GM15510 (cell line): ENCODE measurements around the gene FN1.

Experiments used
- POLR2A ChIP-seq: IDR thresholded peaks from 3 replicates; pipeline ENCODE4 v1.6.1; 2011; ENCODE audit warnings: borderline replicate concordance; ENCODE audit not compliant: insufficient read length; ENCODE audit errors: extremely low read depth

Gene FN1

DNA sequence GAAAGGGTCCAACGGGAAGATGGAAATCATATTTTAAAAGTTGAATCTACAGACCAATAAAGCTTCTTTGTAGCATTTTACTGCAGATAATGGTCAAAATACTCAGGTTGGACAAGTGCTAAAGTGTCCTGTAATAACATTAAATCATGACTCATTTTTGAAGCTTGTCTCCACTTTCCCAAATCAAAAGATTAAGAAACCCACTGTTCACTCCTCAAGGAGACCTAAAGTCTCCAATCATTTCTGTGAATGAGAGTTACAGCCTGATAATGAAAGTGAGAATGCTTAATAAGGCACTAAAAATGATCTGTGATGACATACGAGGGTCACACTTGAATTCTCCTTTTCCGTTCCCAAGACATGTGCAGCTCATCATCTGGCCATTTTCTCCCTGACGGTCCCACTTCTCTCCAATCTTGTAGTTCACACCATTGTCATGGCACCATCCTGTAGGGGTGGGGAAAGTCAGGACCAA lies 70.6 kb downstream of the FN1 start:
- no peak for TF ChIP-seq POLR2A

DNA sequence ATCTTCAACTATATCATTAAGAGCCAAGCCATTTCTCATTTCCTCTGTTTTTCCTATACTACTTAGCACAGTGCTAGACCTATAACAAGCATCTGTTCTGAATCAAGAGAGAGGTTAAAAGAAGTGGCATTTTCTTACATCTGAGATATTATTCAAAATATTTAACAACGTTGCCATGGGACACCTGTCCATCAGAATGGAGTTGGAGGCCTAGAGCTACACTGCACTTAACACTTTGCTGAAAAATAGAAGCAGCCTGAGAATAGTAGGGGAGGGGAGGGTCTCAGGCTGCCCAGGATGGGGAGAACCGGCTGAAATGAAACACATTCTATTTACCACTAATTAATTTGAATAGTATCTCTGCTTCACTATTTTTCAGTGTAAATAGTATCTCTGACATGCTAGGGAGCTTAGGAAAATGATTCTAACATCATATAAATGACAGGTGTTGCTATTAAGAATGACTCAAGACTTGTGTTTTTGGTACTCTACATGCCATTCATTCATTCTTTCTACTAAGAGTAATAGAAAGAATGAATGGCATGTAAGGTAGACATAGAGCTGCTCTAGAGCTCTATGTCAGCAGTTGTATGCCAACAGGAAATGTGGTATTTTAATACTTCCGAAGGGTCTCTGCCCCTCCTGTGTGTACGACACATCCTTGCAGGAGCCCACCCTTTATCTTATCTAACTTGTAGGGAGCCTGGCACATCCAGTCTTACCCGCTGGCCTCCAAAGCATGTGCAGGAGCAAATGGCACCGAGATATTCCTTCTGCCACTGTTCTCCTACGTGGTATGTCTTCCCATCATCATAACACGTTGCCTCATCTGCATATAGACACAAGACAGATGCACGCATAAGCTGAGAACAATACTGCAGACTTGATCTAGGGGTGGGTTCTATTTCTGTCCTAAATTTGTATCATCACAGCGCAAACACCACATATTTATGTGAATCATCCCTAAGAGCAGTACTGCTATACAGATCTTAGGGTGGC lies 71.4 kb downstream of the FN1 start:
- TF ChIP-seq POLR2A, result no peak

GRCh38 chr2:215363461-215364156 lies 72.3 kb downstream of the FN1 start:
- TF ChIP-seq POLR2A, result no peak

DNA sequence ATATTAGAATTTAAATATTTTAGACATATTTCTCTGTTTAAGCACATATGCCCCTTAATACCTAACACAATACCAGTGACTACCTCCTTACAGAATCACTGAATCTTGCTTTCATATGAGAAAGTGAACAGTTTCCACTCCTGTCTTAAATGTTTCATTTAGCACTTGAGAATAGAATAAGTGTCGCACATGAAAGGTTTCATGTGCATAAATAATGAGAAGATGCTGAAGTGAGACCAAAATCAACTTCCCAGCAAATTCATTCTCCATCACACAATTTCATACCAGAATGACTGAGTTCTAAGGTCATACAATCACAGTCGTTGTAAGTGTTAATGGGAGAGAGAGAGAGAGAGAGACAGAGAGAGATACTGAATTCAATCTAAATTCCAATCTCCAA lies 72.8 kb downstream of the FN1 start:
- TF ChIP-seq POLR2A, result no peak

GRCh38 chr2:215362562-215362904 lies 73.3 kb downstream of the FN1 start:
- TF ChIP-seq POLR2A, result no peak

GRCh38 chr2:215361876-215362561 lies 73.8 kb downstream of the FN1 start:
- TF ChIP-seq POLR2A, result no peak

DNA sequence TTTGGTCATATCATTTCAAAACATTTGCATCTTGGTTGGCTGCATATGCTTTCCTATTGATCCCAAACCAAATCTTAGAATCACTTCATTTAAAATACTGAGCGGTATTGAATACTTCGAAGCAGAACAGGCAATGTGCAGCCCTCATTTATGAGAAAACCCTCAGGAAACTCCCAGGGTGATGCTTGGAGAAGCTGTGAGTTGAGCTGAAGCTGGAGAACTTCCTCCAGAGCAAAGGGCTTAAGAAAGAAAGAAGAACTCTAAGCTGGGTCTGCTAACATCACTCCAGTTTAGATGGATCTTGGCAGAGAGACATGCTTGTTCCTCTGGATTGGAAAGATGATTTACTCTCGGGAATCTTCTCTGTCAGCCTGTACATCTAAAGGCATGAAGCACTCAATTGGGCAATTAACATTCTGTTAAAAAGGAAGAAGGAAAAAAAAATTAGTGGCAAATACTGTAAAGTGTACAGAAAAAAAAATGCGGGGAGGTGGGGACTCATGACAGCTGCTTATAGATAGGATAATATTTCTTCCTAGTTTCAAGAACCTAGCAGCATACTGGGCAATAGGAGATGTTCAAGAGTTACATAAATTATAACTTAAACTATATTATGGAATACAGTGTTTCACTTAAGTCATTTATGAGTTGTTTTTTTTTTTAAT lies 74.5 kb downstream of the FN1 start:
- no peak for TF ChIP-seq POLR2A

DNA sequence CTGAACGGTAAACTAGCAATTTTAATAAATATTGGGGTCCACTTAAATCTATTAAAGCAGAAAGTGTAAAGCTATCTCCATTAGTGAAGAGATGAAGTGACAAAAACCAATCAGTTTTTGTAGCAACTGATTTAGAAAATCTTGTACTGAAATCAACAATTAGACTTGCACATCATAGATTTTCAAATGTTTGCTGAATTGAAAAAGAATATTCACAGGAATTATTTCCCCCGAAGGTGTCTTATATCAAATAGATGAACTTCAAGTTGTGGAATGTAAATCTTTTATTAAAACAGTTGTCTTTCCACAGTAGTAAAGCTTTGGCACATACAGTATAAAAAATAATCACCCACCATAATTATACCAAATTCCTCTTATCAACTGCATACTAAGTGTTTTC lies 75.3 kb downstream of the FN1 start:
- TF ChIP-seq POLR2A, result no peak

DNA sequence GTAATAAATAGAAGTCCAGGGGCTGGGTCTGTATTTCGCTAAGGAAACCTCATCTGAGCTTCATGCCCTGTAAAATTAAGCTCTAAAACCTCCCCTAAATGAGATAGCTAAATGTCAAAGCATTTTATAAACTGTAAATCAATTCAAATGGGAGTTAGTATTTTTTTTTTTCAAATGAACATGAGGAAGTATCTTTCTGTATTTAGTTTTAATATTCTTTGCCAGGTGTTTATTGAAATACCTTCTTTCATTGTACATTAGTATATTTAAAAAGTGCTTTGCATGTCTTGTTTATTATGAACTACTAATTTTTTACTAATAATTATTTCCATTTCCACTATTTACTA lies 76.3 kb downstream of the FN1 start:
- no peak for TF ChIP-seq POLR2A

DNA sequence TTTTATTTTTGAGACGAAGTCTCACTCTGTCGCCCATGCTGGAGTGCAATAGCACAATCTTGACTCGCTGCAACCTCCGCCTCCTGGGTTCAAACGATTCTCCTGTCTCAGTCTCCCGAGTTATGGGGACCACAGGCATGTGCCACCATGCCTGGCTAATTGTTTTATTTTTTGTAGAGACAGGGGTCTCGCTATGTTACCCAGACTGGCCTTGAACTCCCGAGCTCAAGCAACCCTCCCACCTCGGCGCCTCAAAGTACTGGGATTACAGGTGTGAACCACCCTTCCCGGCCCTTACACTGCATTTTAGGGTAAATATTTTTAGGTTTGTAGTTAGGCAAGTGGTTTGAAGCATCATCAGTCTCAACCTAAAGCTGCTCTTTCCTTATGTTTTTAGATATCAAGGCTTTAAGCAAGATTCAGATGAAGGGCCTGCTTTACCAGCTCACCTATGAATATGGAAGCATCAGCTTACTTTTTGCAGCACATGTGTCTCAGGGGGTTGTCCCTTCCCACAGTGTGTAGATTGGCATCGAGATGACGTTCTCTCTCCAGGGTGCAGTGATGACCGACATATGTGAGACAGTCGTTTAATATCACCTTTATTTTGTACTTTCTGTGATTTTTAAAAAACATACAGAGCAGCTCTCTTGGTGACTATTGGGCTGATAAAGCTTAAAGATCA lies 76.8 kb downstream of the FN1 start:
- no peak for TF ChIP-seq POLR2A

DNA sequence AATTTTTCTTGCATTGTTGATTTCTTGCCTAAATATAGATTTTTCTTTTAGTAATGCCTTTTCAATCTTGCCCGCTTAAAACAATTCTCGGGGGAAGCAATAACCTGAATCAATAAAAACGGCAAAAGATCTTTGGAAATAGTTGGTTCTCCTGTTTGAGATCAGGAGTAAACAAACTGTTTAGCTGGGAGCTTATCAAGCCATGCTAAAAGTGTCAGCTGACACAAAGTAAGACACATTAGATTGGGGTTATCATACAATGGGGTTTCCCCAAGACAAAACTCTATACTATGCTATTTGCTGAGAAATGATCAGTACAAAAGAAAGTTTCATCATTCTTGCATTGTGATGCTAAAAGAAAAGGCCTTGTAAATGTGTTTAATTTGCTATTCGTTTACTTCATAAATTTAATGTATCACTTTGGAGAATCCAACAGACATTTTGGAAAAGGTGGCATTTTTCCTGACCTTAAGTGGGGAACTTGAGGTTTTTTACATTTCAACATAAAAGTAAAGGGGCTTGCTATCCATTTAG lies 77.5 kb downstream of the FN1 start:
- no peak for TF ChIP-seq POLR2A

DNA sequence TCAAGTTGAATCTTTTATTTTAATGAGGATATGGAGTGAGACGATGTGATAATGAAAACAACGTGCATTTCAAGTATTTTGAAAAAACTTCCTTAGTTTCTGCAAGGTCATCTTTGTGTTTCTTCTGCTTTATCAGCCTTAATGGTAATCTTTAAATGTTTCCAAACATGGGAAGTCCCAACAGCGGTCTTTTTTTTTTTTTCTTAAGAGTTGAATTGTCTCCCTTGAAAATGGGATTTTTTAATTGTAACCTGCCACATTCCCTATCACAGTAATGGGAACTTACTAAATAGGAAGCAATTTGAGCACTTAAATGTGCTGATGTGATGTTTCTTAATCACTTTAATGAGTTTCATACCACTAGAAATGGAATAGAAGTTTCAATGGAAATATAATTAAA lies 78.2 kb downstream of the FN1 start:
- no peak for TF ChIP-seq POLR2A

- TF ChIP-seq POLR2A, result no peak
Measured at GRCh38 chr2:215356948-215357461, 78.9 kb downstream of the FN1 start.
